HepG2 (cell line): Measurements from ENCODE around the gene TADA2B. TPM values are rescaled to one million over a fixed set of nuclear protein-coding genes. Genes with fewer than 3 reads are reported as not detected.
A peak's percentile ranks its signal among the peaks of the same experiment; 100 is the strongest.

Experiments used
- ARID2 ChIP-seq: sonication (generic); formaldehyde crosslinking; IDR thresholded peaks from 2 replicates; pipeline ENCODE4 v1.8.1; 2022; ENCODE audit warnings: mild to moderate bottlenecking, missing genetic modification reagents, borderline replicate concordance
- CENPX ChIP-seq: sonication (generic); formaldehyde crosslinking; IDR thresholded peaks from 2 replicates; pipeline ENCODE4 v1.9.0; 2021; ENCODE audit warnings: mild to moderate bottlenecking, missing genetic modification reagents, moderate library complexity
- DPF2 ChIP-seq: sonication (generic); formaldehyde crosslinking; IDR thresholded peaks from 2 replicates; pipeline ENCODE4 v1.4.0; 2020; ENCODE audit warnings: mild to moderate bottlenecking, low read depth, missing genetic modification reagents, borderline replicate concordance
- FOXK1 ChIP-seq: sonication (generic); formaldehyde crosslinking; IDR thresholded peaks from 2 replicates; pipeline ENCODE4 v1.4.0; 2020; ENCODE audit warnings: low read depth, missing genetic modification reagents, borderline replicate concordance
- HOXD1 ChIP-seq: sonication (generic); formaldehyde crosslinking; IDR thresholded peaks from 2 replicates; pipeline ENCODE4 v1.5.0; 2020; ENCODE audit warnings: missing genetic modification reagents
- IKZF4 ChIP-seq: sonication (generic); formaldehyde crosslinking; IDR thresholded peaks from 2 replicates; pipeline ENCODE4 v1.5.1; 2020; ENCODE audit warnings: borderline replicate concordance, mild to moderate bottlenecking, low read depth, missing genetic modification reagents; ENCODE audit errors: not compliant biosample characterization
- JUN ChIP-seq: sonication (generic); formaldehyde crosslinking; IDR thresholded peaks from 2 replicates; pipeline ENCODE4 v1.4.0; 2020; ENCODE audit warnings: mild to moderate bottlenecking, missing genetic modification reagents
- MXI1 ChIP-seq: IDR thresholded peaks from 3 replicates; pipeline ENCODE4 v1.6.1; 2012; ENCODE audit warnings: low read depth, low read length, inconsistent platforms, borderline replicate concordance
- PAX8 ChIP-seq: sonication (generic); formaldehyde crosslinking; IDR thresholded peaks from 2 replicates; pipeline ENCODE4 v1.8.0; 2022; ENCODE audit warnings: mild to moderate bottlenecking, missing genetic modification reagents, borderline replicate concordance
- POLR2A ChIP-seq, 2 experiments: IDR thresholded peaks; 2 replicates each; pipeline ENCODE4 v1.6.1; 2011; ENCODE audit warnings: low read depth in 2 of 2, low read length in 2 of 2, mild to moderate bottlenecking in 1 of 2, moderate library complexity in 1 of 2; ENCODE audit not compliant: insufficient read depth in 1 of 2
- TEAD3 ChIP-seq: optimal IDR thresholded peaks from 2 replicates; pipeline ENCODE3; 2016; ENCODE audit warnings: borderline replicate concordance
- ZNF101 ChIP-seq: sonication (generic); formaldehyde crosslinking; IDR thresholded peaks from 2 replicates; pipeline ENCODE4 v1.4.0; 2020; ENCODE audit warnings: mild to moderate bottlenecking, low read depth, missing genetic modification reagents, borderline replicate concordance
- ZNF20 ChIP-seq: sonication (generic); formaldehyde crosslinking; IDR thresholded peaks from 2 replicates; pipeline ENCODE4 v1.4.0; 2020; ENCODE audit warnings: mild to moderate bottlenecking, moderate library complexity, missing genetic modification reagents
- ZNF263 ChIP-seq: sonication (generic); formaldehyde crosslinking; IDR thresholded peaks from 2 replicates; pipeline ENCODE4 v1.4.0; 2020; ENCODE audit warnings: missing genetic modification reagents
- ZNF280D ChIP-seq: sonication (generic); formaldehyde crosslinking; IDR thresholded peaks from 2 replicates; pipeline ENCODE4 v1.5.1; 2020; ENCODE audit warnings: mild to moderate bottlenecking, missing genetic modification reagents
- ZNF282 ChIP-seq: fragments of 450-650 bp; IDR thresholded peaks from 2 replicates; pipeline ENCODE4 v1.6.1; 2018; ENCODE audit not compliant: partially characterized antibody
- ZNF329 ChIP-seq: sonication (generic); formaldehyde crosslinking; IDR thresholded peaks from 2 replicates; pipeline ENCODE4 v1.9.0; 2021; ENCODE audit warnings: low read depth, mild to moderate bottlenecking, missing genetic modification reagents
- ZNF557 ChIP-seq: sonication (generic); formaldehyde crosslinking; IDR thresholded peaks from 2 replicates; pipeline ENCODE4 v1.4.0; 2020; ENCODE audit warnings: missing genetic modification reagents
- polyA plus RNA-seq, 8 experiments: library from polyadenylated mRNA; depleted of rRNA in 3 of 8; stranded (reverse) in 7 of 8; unstranded in 1 of 8; fragments of >200 nt; fragmentation: Illumina TruSeq in 4 of 8; extraction: Trizol in 4 of 8; gene quantifications; 2 replicates each; pipeline versions ENCODE4 v1.2.1 to v1.2.3, GENCODE V29; 2011 to 2016; ENCODE audit warnings: low read depth in 4 of 8, missing spikeins in 1 of 8, mixed read lengths in 1 of 8; ENCODE audit not compliant: insufficient read depth in 1 of 8
- total RNA-seq, 5 experiments: library from RNA; depleted of rRNA; stranded (reverse); fragments of >200 nt; fragmentation: Illumina TruSeq; extraction: Trizol; gene quantifications; 2 replicates each; pipeline ENCODE4 v1.2.3, GENCODE V29; 2016; ENCODE audit warnings: low read depth in 1 of 5
- TF ChIP-seq, protein P1 (sequence below), 2 experiments: fragments of 450-650 bp in 1 of 2; sonication (generic) in 1 of 2; formaldehyde crosslinking; IDR thresholded peaks; 2 replicates each; pipeline versions ENCODE4 v1.5.0 to v1.8.0; 2020 to 2022; ENCODE audit warnings: mild to moderate bottlenecking in 1 of 2, missing genetic modification reagents in 1 of 2
- TF ChIP-seq, protein P2 (sequence below): sonication (generic); formaldehyde crosslinking; conservative IDR thresholded peaks from 2 replicates; pipeline ENCODE4 v1.5.0; 2020; ENCODE audit warnings: missing genetic modification reagents
- TF ChIP-seq, protein P3 (sequence below): sonication (generic); formaldehyde crosslinking; IDR thresholded peaks from 2 replicates; pipeline ENCODE4 v1.8.0; 2022; ENCODE audit warnings: missing genetic modification reagents, low read depth, mild to moderate bottlenecking, borderline replicate concordance
- TF ChIP-seq, protein P4 (sequence below): sonication (generic); formaldehyde crosslinking; IDR thresholded peaks from 2 replicates; pipeline ENCODE4 v1.8.1; 2023; ENCODE audit warnings: mild to moderate bottlenecking, missing genetic modification reagents

Gene TADA2B
- total and polyA plus RNA-seq, 2 of the 13 experiments (the other 11 are each of a cell fraction or from before 2014, with no cell fraction given) = 4.6 to 8.9 TPM

- TF ChIP-seq ARID2 (CRISPR knock-in tag) (peak; percentile 79; the same call in 1 of the 2 replicates), ZNF280D (CRISPR knock-in tag) (no peak), ZNF329 (CRISPR knock-in tag) (no peak), CENPX (CRISPR knock-in tag) (no peak), PAX8 (no peak), ZNF101 (no peak), ZNF20 (CRISPR knock-in tag) (no peak), MXI1 (no peak; the same call in 2 of the 3 replicates), ZNF263 (peak; percentile 85), ZNF282 (no peak), ZNF557 (CRISPR knock-in tag) (no peak), FOXK1 (CRISPR knock-in tag) (no peak), POLR2A (IDR thresholded peaks at IDR 0.05; ENCODE audit: insufficient read depth in 1 of 2, low read depth in 2 of 2, low read length in 2 of 2) (peak; percentile 51 to 62), DPF2 (CRISPR knock-in tag) (peak; percentile 81), TEAD3 (peak; percentile 70), IKZF4 (CRISPR knock-in tag) (no peak), JUN (CRISPR knock-in tag) (0 out of 2 replicates have a peak, but pooled peaks have one; percentile 52), HOXD1 (CRISPR knock-in tag) (no peak)
- TF ChIP-seq, protein P1, sequence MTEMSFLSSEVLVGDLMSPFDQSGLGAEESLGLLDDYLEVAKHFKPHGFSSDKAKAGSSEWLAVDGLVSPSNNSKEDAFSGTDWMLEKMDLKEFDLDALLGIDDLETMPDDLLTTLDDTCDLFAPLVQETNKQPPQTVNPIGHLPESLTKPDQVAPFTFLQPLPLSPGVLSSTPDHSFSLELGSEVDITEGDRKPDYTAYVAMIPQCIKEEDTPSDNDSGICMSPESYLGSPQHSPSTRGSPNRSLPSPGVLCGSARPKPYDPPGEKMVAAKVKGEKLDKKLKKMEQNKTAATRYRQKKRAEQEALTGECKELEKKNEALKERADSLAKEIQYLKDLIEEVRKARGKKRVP (CRISPR knock-in tag; IDR thresholded peaks at IDR 0.05) = no peak
- TF ChIP-seq, protein P2, sequence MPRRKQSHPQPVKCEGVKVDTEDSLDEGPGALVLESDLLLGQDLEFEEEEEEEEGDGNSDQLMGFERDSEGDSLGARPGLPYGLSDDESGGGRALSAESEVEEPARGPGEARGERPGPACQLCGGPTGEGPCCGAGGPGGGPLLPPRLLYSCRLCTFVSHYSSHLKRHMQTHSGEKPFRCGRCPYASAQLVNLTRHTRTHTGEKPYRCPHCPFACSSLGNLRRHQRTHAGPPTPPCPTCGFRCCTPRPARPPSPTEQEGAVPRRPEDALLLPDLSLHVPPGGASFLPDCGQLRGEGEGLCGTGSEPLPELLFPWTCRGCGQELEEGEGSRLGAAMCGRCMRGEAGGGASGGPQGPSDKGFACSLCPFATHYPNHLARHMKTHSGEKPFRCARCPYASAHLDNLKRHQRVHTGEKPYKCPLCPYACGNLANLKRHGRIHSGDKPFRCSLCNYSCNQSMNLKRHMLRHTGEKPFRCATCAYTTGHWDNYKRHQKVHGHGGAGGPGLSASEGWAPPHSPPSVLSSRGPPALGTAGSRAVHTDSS = no peak
- TF ChIP-seq, protein P3, sequence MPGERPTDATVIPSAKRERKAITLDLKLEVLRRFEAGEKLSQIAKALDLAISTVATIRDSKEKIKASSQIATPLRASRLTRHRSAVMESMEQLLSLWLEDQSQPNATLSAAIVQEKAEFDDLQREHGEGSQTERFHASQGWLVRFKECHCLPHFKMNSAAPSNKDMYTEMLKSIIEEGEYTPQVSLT (CRISPR knock-in tag) = no peak
- TF ChIP-seq, protein P4, sequence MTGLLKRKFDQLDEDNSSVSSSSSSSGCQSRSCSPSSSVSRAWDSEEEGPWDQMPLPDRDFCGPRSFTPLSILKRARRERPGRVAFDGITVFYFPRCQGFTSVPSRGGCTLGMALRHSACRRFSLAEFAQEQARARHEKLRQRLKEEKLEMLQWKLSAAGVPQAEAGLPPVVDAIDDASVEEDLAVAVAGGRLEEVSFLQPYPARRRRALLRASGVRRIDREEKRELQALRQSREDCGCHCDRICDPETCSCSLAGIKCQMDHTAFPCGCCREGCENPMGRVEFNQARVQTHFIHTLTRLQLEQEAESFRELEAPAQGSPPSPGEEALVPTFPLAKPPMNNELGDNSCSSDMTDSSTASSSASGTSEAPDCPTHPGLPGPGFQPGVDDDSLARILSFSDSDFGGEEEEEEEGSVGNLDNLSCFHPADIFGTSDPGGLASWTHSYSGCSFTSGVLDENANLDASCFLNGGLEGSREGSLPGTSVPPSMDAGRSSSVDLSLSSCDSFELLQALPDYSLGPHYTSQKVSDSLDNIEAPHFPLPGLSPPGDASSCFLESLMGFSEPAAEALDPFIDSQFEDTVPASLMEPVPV (CRISPR knock-in tag) = peak; percentile 79; the same call in 1 of the 2 replicates
Measured at GRCh38 chr4:7103607-7104365, 60.6 kb downstream of the TADA2B start (continued).
